Measurements from ENCODE around the gene CSNK2A1. TPM values are rescaled to one million over a fixed set of nuclear protein-coding genes. Genes with fewer than 3 reads are reported as not detected.

The CSNK2A1 gene
- total and polyA plus RNA-seq, 2 donors (not counting 3 experiments of a cell fraction or from before 2014, with no cell fraction given) = 68.4 to 142 TPM

DNA sequence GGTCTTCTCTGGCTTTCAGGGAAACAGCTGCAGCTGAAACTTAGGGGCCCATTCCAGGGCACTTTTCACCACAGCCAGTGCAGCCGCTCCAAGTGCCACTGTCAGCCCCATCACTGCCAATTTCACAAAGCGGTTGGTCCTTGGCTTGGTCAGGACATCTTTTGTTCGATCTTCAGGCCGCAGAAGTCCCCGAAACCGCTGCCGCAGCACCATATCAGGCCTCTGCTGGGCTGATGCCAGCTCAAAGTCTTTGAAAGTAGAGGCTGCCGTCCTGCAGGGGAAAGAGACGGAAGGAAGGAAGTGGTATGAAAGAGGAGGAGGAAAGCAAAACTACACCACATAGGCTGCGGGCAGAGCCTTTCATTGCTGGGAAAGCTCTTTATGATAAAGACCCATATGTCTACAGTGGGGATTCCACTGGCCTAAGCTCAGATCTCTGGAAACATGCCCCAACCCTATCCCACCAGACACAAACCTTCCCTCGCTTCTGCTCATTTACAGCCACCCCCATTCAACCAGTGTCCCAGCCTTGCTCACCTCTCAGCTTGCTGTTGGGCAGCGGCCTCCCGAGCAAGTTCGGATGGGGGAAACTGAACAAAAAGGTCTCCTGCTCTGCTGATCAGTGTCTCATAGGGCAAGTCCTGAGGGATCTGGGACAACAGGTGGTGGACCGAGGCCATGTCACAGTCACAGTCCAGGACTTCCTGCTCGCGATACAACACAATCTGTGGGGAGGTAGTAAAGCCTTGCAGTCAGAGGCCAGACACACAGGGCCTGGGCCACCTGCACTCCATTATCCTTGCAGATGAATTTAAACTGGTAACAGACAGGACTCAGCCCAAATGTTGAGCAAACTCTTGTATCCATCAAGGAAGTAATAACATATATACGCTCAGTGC, 104.8 kb downstream of the CSNK2A1 start:
- ChIA-PET POLR2A (no interaction called here), CTCF (interaction anchor here (0.6 to 1.7 kb wide), 12 partner anchors 10 to 300 kb away, joined by 3 to 11 read pairs (median 4); partner anchors contain the start of genes NRSN2 and TRIB3)
- Histone ChIP-seq H3K27me3 (ENCODE audit: control insufficient read depth in 2 of 2, insufficient read depth in 2 of 2, low read length in 2 of 2) (no peaks in the 10 kb centered on the region), H3K9me3 (replicated peaks; ENCODE audit: control insufficient read depth, insufficient read depth, low read length) (no peaks in the 10 kb centered on the region), H3K9me1 (replicated peaks; ENCODE audit: control insufficient read depth, extremely low read depth, insufficient read depth, low read length) (no peaks in the 10 kb centered on the region), H3K4me2 (ENCODE audit: insufficient read depth, low read length) (peak overlapping the region; percentile 4), H3K79me2 (ENCODE audit: control insufficient read depth, insufficient read depth, low read length) (no peaks in the 10 kb centered on the region), H3K36me3 (ENCODE audit: control insufficient read depth in 2 of 2, extremely low read depth in 1 of 2, insufficient read depth in 2 of 2, low read length in 2 of 2) (peaks cover 7 to 31% of the 10 kb centered on the region in 2 experiments), H3K4me1 (ENCODE audit: control insufficient read depth, extremely low read depth, insufficient read depth, low read length) (peaks cover 16% of the 10 kb centered on the region), H3K27ac (ENCODE audit: insufficient read depth, low read depth, low read length) (peak overlapping the region; percentile 4), H3K9ac (replicated peaks; ENCODE audit: extremely low read depth, insufficient read depth, low read length) (no peak overlapping the region), H3K4me3 (replicated peaks in 1 of 3; ENCODE audit: insufficient read depth in 1 of 3, low read depth in 1 of 3, low read length in 3 of 3) (no peak overlapping the region), H4K20me1 (replicated peaks; ENCODE audit: control insufficient read depth, extremely low read depth, insufficient read depth, low read length) (no peaks in the 10 kb centered on the region), H2AFZ (ENCODE audit: low read depth, low read length) (no peak overlapping the region)
- no TSS peak for BruUV-seq (replicated peaks)
- dilution Hi-C loops (cut with MboI; ENCODE audit: extremely low pct_ligation_motif_present, low sequenced_read_pairs) = no loop called here
- FAIRE-seq (peak; percentile 91), DNase-seq (ENCODE audit: low read depth, low spot score) (peak; percentile 55)
- intact Hi-C loops (cut with micrococcal nuclease) = no loop called here
- TF ChIP-seq JUN (IDR thresholded peaks at IDR 0.05; ENCODE audit: borderline replicate concordance, insufficient read depth, insufficient read length, low read depth) (no peak), POLR2AphosphoS5 (IDR thresholded peaks at IDR 0.05; ENCODE audit: insufficient read depth, low read depth, low read length) (no peak), MYC (IDR thresholded peaks at IDR 0.05; ENCODE audit: low read depth, low read length) (no peak), GATA2 (IDR thresholded peaks at IDR 0.05; ENCODE audit: insufficient read depth, insufficient read length, low read depth, low read length) (no peak), FOS (IDR thresholded peaks at IDR 0.05; ENCODE audit: borderline replicate concordance, insufficient read depth, low read length) (no peak), EZH2 (IDR thresholded peaks at IDR 0.05; ENCODE audit: borderline replicate concordance, low read depth, low read length, severe bottlenecking) (no peak), POLR2A (IDR thresholded peaks at IDR 0.05; ENCODE audit: low read depth, low read length) (no peak)
- TF ChIP-seq, protein P1, sequence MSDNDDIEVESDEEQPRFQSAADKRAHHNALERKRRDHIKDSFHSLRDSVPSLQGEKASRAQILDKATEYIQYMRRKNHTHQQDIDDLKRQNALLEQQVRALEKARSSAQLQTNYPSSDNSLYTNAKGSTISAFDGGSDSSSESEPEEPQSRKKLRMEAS (IDR thresholded peaks at IDR 0.05; ENCODE audit: insufficient read depth, insufficient read length) = no peak
- TF ChIP-seq, protein P2, sequence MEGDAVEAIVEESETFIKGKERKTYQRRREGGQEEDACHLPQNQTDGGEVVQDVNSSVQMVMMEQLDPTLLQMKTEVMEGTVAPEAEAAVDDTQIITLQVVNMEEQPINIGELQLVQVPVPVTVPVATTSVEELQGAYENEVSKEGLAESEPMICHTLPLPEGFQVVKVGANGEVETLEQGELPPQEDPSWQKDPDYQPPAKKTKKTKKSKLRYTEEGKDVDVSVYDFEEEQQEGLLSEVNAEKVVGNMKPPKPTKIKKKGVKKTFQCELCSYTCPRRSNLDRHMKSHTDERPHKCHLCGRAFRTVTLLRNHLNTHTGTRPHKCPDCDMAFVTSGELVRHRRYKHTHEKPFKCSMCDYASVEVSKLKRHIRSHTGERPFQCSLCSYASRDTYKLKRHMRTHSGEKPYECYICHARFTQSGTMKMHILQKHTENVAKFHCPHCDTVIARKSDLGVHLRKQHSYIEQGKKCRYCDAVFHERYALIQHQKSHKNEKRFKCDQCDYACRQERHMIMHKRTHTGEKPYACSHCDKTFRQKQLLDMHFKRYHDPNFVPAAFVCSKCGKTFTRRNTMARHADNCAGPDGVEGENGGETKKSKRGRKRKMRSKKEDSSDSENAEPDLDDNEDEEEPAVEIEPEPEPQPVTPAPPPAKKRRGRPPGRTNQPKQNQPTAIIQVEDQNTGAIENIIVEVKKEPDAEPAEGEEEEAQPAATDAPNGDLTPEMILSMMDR (IDR thresholded peaks at IDR 0.05; ENCODE audit: extremely low read depth in 1 of 2, insufficient read depth in 1 of 2, low read depth in 1 of 2, low read length in 2 of 2) = no peak

Measured in endothelial cell of umbilical vein (primary cell).